Ovary (tissue), 9 donors: ENCODE measurements around the gene CDK6. TPM values are rescaled to one million over a fixed set of nuclear protein-coding genes. Genes with fewer than 3 reads are reported as not detected.

ENCODE experiments used
- DNase-seq, 5 donors: peaks; one replicate each; pipeline ENCODE4 v3.0.0-alpha.2; 2019 to 2020
- H3K27ac ChIP-seq, 2 donors: fragments of 200-600 bp; one replicate each; pipeline versions ENCODE4 v1.5.1 to v1.8.0; 2019 to 2022
- H3K27me3 ChIP-seq: fragments of 200-600 bp; one replicate; pipeline ENCODE4 v1.8.0; 2022
- H3K36me3 ChIP-seq: fragments of 200-600 bp; sonication (generic); one replicate; pipeline ENCODE4 v1.5.1; 2019
- H3K4me1 ChIP-seq: one replicate; pipeline ENCODE4 v1.8.1; 2013; ENCODE audit warnings: mild to moderate bottlenecking, moderate library complexity; ENCODE audit not compliant: insufficient read depth
- H3K4me3 ChIP-seq: fragments of 200-600 bp; sonication (generic); one replicate; pipeline ENCODE4 v1.5.1; 2017
- H3K9me3 ChIP-seq, 2 donors: fragments of 200-600 bp in 1 of 2; sonication (generic) in 1 of 2; one replicate each; pipeline versions ENCODE4 v1.5.1 to v1.8.1; 2013 to 2019; ENCODE audit warnings: mild to moderate bottlenecking in 1 of 2, moderate library complexity in 1 of 2
- EP300 ChIP-seq: sonication (generic); formaldehyde crosslinking; IDR thresholded peaks from one replicate; pipeline ENCODE4 v1.6.1; 2017; ENCODE audit warnings: antibody characterized with exemption
- POLR2A ChIP-seq: fragments of 450-650 bp; IDR thresholded peaks from one replicate; pipeline ENCODE4 v1.6.1; 2017; ENCODE audit warnings: antibody characterized with exemption, mild to moderate bottlenecking, moderate library complexity
- WGBS, 3 donors: extraction: QIAGEN DNeasy Blood & Tissue Kit in 1 of 3; methylation state at CpG; one replicate each; pipeline versions ENCODE4 v1.1.5 to v1.1.7; 2013 to 2017; 5-methylcytosine and 5-hydroxymethylcytosine counted together
- intact Hi-C, 4 donors: fragments of 100-400 bp; cut with DNase I; formaldehyde crosslinking; loops; one replicate each; pipeline versions ENCODE4 v1.11.0 to v1.15.1; 2022 to 2023
- polyA plus RNA-seq, 2 donors: library from polyadenylated mRNA; stranded (reverse); fragments of 200-250 nt in 1 of 2; fragments of 350-450 nt in 1 of 2; fragmentation: Illumina TruSeq in 1 of 2; extraction: RNeasy Lipid Tissue Mini Kit (QIAGEN cat#74804) in 1 of 2; gene quantifications; one replicate each; pipeline ENCODE4 v1.2.3, GENCODE V29; 2013 to 2014
- total RNA-seq, 7 donors: library from RNA; depleted of rRNA in 2 of 7; stranded (reverse); fragments of >200 nt in 2 of 7; fragmentation: NEBNext Ultra II Directional in 3 of 7; extraction: Animal tissue kit (Norgen Biotek cat#: 25700) in 3 of 7; gene quantifications; one replicate each; pipeline versions ENCODE4 v1.1.0 to v1.2.4, GENCODE V29; 2016 to 2023
- TF ChIP-seq, protein P1 (sequence below), 3 donors: fragments of 450-650 bp in 2 of 3; fragments of 200-600 bp in 1 of 3; IDR thresholded peaks; one replicate each; pipeline versions ENCODE4 v1.5.1 to v1.8.0; 2016 to 2022; ENCODE audit warnings: antibody characterized with exemption in 3 of 3, mild to moderate bottlenecking in 1 of 3
- donor health status: DM: no; HTN: no; CAD: no; lungs with moderate emphysema.
- donor health status: DM: no; HTN: no; CAD: no.
- donor health status: Bipolar disorder and iron deficiency.
- donor health status: DM: yes; HTN: yes; CAD: no.
- donor health status: DM: no; HTN: no; CAD: no.
- donor health status: DM: yes; HTN: yes; CAD: no.

Gene CDK6
- total and polyA plus RNA-seq, 9 donors: 1.8 to 20.4 (median 11.2) TPM

DNA sequence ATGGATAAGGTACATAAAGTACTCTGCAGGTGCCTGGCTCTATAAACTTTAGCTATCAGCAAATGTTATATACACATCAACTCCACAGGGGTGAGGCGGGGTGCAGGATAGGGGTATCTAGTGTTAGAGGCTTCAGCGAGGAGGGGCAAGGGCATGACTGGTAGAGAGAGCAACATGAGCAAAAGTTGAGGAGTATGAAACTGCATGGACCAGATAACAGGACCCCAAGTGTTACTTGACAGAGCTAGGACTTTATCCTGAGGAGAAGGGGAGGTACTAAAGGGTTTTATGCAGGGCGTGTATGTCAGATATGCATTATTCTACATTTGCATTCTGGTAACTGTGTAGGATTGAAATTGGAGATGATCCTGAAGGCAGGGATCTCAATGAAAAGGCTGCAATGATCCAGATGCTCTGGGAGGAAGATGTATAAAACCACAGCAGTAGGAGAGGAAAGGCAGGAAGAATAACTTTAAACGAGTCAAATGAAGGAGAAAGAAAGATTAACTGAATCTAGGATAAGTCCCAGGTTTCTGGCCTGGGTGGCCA lies 136.3 kb downstream of the CDK6 start:
- intact Hi-C loops: loop anchor here in 2 of 4 donors (10.0 kb wide), 1 partner anchor 135 kb away; the partner anchor contains the start of gene CDK6 (in 2 of the 2)
- no peak for DNase-seq
- H3K9me3 ChIP-seq: no peaks in the 10 kb centered on the region
- TF ChIP-seq EP300 (no peak), POLR2A (no peak)
- TF ChIP-seq, protein P1, sequence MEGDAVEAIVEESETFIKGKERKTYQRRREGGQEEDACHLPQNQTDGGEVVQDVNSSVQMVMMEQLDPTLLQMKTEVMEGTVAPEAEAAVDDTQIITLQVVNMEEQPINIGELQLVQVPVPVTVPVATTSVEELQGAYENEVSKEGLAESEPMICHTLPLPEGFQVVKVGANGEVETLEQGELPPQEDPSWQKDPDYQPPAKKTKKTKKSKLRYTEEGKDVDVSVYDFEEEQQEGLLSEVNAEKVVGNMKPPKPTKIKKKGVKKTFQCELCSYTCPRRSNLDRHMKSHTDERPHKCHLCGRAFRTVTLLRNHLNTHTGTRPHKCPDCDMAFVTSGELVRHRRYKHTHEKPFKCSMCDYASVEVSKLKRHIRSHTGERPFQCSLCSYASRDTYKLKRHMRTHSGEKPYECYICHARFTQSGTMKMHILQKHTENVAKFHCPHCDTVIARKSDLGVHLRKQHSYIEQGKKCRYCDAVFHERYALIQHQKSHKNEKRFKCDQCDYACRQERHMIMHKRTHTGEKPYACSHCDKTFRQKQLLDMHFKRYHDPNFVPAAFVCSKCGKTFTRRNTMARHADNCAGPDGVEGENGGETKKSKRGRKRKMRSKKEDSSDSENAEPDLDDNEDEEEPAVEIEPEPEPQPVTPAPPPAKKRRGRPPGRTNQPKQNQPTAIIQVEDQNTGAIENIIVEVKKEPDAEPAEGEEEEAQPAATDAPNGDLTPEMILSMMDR (IDR thresholded peaks at IDR 0.05): no peak
- WGBS, 3 donors: 88 to 92% (median 89%) methylated on average over 4 of the region's 4 CpGs
- no peaks in the 10 kb centered on the region for H3K27me3 ChIP-seq
- no peak overlapping the region for H3K27ac ChIP-seq
- no peaks in the 10 kb centered on the region for H3K36me3 ChIP-seq
- H3K4me3 ChIP-seq: no peak overlapping the region
- peaks cover 5% of the 10 kb centered on the region for H3K4me1 ChIP-seq

DNA sequence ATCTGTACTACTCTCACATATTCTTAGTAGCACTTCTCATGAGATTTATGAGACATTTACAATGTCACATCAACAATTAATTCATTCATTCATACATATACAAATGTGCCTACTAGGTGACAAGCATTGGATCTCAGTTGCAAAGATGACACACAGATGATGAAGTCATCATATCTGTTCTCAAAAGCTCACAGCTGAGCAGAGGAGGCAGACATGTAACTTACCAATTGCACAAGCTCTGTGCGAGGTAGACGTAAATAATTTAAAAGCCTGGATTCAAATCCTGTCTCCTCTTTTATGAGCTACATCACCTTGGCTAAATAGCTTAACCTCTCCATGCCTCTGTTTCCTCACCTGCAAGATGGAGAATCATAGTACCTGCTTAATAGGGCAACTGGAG lies 136.8 kb downstream of the CDK6 start:
- no peak for DNase-seq
- Histone ChIP-seq H3K4me3 (no peak overlapping the region), H3K9me3 (no peaks in the 10 kb centered on the region), H3K27ac (no peak overlapping the region), H3K27me3 (no peaks in the 10 kb centered on the region), H3K36me3 (no peaks in the 10 kb centered on the region), H3K4me1 (peaks cover 5% of the 10 kb centered on the region)
- 88 to 98% (median 91%) methylated on average over 2 of the region's 2 CpGs for WGBS, 3 donors
- intact Hi-C loops: loop anchor here in 2 of 4 donors (10.0 kb wide), 1 partner anchor 135 kb away; the partner anchor contains the start of gene CDK6 (in 2 of the 2)
- no peak for TF ChIP-seq POLR2A
- TF ChIP-seq, protein P1 (IDR thresholded peaks at IDR 0.05): no peak
- TF ChIP-seq EP300: no peak

GRCh38 chr7:92698237-92698841 lies 138.0 kb downstream of the CDK6 start:
- TF ChIP-seq POLR2A: no peak
- TF ChIP-seq, protein P1 (IDR thresholded peaks at IDR 0.05): no peak
- no peak for TF ChIP-seq EP300
- H3K4me1 ChIP-seq: peaks cover 5% of the 10 kb centered on the region
- peak in 2 of 5 donors; percentile 20 to 21 for DNase-seq
- no peaks in the 10 kb centered on the region for H3K9me3 ChIP-seq
- H3K4me3 ChIP-seq: no peak overlapping the region
- no peaks in the 10 kb centered on the region for H3K27me3 ChIP-seq
- WGBS, 3 donors: 7 to 10% (median 7%) methylated on average over 12 of the region's 12 CpGs
- H3K36me3 ChIP-seq: no peaks in the 10 kb centered on the region
- intact Hi-C loops: loop anchor here in 2 of 4 donors (10.0 kb wide), 1 partner anchor 136 kb away; the partner anchor contains the start of gene CDK6 (in 2 of the 2)
- H3K27ac ChIP-seq: no peak overlapping the region

DNA sequence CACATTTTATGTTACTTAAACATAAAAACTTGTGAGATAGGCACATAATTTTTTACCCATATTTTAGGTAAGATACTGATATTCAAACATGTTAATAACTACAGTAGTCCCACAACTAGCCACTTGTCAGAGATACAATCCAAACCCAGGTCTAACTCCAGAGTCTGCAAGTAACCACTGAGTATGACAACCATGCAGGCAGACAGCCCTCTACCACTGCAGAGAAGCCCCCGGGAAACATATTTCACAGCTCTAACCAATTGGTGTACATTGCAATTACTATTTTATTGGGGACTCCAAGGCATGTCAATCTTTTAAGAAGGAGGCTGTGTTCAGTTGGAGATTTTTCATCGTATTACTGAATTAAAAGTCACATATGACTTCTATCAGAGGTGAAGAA lies 139.0 kb downstream of the CDK6 start:
- H3K27me3 ChIP-seq: no peaks in the 10 kb centered on the region
- no peak overlapping the region for H3K4me3 ChIP-seq
- H3K9me3 ChIP-seq: no peaks in the 10 kb centered on the region
- no peak for DNase-seq
- no peak overlapping the region for H3K27ac ChIP-seq
- WGBS, 3 donors: 69 to 71% (median 70%) methylated on average over 2 of the region's 2 CpGs
- TF ChIP-seq, protein P1 (IDR thresholded peaks at IDR 0.05): no peak
- TF ChIP-seq EP300 (no peak), POLR2A (no peak)
- H3K36me3 ChIP-seq: no peaks in the 10 kb centered on the region
- peaks cover 5% of the 10 kb centered on the region for H3K4me1 ChIP-seq
- intact Hi-C loops: loop anchor here in 2 of 4 donors (10.0 kb wide), 1 partner anchor 137 kb away; the partner anchor contains the start of gene CDK6 (in 2 of the 2)
